HUES64 (cell line): Measurements from ENCODE around the gene SYNGR4.
A peak's percentile ranks its signal among the peaks of the same experiment; 100 is the strongest.
"Not testable (repeated sequence)": the region's sequence is repeated elsewhere in the genome, so short reads cannot be mapped to it uniquely, and the experiment has no call there.

ENCODE experiments used
- H3K27ac ChIP-seq: 2 replicates; pipeline ENCODE4 v1.7.0; 2013; ENCODE audit warnings: low read depth, low read length, inconsistent platforms
- H3K27me3 ChIP-seq: 2 replicates; pipeline ENCODE4 v1.6.1; 2013; ENCODE audit warnings: mild to moderate bottlenecking, low read length; ENCODE audit not compliant: insufficient read depth
- H3K36me3 ChIP-seq: 2 replicates; pipeline ENCODE4 v1.6.1; 2013; ENCODE audit warnings: mild to moderate bottlenecking, low read length; ENCODE audit not compliant: insufficient read depth
- H3K4me1 ChIP-seq: 2 replicates; pipeline ENCODE4 v1.6.1; 2013; ENCODE audit warnings: mild to moderate bottlenecking, low read length, moderate library complexity; ENCODE audit not compliant: insufficient read depth
- H3K4me3 ChIP-seq: 2 replicates; pipeline ENCODE4 v1.5.1; 2013; ENCODE audit warnings: mild to moderate bottlenecking, low read length, moderate library complexity
- H3K9ac ChIP-seq: 2 replicates; pipeline ENCODE4 v1.6.1; 2013; ENCODE audit warnings: mild to moderate bottlenecking, low read depth, low read length
- H3K9me3 ChIP-seq: 2 replicates; pipeline ENCODE4 v1.6.1; 2013; ENCODE audit warnings: low read depth, low read length; ENCODE audit not compliant: insufficient read depth
- WGBS: fragments of 150-250, 120-280 bp; methylation state at CpG from one replicate; pipeline ENCODE4 v1.1.7; 2013; ENCODE audit warnings: missing lambda C conversion rate; 5-methylcytosine and 5-hydroxymethylcytosine counted together

The SYNGR4 gene

DNA sequence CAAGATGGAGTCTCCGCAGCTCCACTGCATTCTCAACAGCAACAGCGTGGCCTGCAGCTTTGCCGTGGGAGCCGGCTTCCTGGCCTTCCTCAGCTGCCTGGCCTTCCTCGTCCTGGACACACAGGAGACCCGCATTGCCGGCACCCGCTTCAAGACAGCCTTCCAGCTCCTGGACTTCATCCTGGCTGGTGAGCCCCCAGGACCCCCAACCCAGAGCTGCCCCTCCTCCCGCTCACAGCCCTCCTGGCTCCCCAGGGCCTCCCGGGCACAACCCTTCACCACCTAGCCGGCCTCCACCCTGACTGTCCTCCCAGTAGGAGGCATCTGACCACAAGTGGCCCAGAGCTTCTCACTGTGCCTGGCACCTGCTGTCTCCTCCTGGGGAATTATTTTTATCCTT is 9.4 kb downstream of the SYNGR4 start:
- no peaks in the 10 kb centered on the region for H3K4me1 ChIP-seq

DNA sequence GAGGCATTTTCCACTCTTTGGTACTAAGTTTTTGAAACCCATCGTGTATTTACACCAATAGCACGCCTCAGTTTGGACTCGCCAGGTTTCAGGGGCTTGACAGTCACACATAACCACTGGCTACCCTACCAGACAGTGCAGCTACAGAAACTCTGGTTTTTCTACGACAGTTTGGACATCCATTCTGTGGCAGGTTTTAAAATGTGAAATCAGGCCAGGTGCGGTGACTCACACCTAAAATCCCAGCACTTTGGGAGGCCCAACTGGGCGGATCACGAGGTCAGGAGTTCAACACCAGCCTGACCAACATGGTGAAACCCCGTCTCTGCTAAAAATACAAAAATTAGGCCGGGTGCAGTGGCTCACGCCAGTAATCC is 14.0 kb downstream of the SYNGR4 start:
- H3K4me3 ChIP-seq = no peak overlapping the region
- peaks cover 19% of the 10 kb centered on the region for H3K36me3 ChIP-seq
- no peak overlapping the region for H3K27ac ChIP-seq
- H3K9me3 ChIP-seq = no peaks in the 10 kb centered on the region
- WGBS = 94% methylated on average over 10 of the region's 10 CpGs
- H3K27me3 ChIP-seq = no peaks in the 10 kb centered on the region
- H3K9ac ChIP-seq = no peak overlapping the region
- no peaks in the 10 kb centered on the region for H3K4me1 ChIP-seq

More for the DNA sequence above, 9.4 kb downstream of the SYNGR4 start:
- H3K36me3 ChIP-seq = no peaks in the 10 kb centered on the region
- H3K4me3 ChIP-seq = no peak overlapping the region
- H3K27me3 ChIP-seq = no peaks in the 10 kb centered on the region
- no peaks in the 10 kb centered on the region for H3K9me3 ChIP-seq
- no peak overlapping the region for H3K27ac ChIP-seq
- WGBS = 91% methylated on average over 11 of the region's 11 CpGs
- H3K9ac ChIP-seq = no peak overlapping the region

DNA sequence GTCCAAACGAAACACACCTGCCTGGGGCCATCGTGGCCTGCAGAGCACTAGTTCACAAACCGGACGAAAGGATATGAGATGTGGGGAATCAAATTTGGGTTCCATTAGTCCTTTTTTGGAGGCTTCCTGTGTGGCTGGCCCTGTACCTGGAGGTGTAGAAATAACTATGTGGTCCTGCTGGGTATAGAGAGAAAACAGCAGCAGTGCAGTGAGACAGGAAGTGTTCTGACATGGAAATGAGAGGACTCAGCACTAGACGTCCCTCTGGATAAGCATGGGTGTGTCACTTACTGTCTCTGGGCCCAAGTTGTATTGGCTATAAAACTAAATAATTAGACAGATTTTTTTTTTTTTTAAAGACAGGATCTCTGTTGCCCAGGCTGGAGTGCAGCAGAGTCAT is 14.9 kb downstream of the SYNGR4 start:
- H3K27ac ChIP-seq = no peak overlapping the region
- peaks cover 28% of the 10 kb centered on the region for H3K36me3 ChIP-seq
- H3K4me3 ChIP-seq = no peak overlapping the region
- no peak overlapping the region for H3K9ac ChIP-seq
- no peaks in the 10 kb centered on the region for H3K4me1 ChIP-seq
- WGBS = 92% methylated on average over 5 of the region's 5 CpGs
- H3K27me3 ChIP-seq = no peaks in the 10 kb centered on the region
- H3K9me3 ChIP-seq = no peaks in the 10 kb centered on the region

DNA sequence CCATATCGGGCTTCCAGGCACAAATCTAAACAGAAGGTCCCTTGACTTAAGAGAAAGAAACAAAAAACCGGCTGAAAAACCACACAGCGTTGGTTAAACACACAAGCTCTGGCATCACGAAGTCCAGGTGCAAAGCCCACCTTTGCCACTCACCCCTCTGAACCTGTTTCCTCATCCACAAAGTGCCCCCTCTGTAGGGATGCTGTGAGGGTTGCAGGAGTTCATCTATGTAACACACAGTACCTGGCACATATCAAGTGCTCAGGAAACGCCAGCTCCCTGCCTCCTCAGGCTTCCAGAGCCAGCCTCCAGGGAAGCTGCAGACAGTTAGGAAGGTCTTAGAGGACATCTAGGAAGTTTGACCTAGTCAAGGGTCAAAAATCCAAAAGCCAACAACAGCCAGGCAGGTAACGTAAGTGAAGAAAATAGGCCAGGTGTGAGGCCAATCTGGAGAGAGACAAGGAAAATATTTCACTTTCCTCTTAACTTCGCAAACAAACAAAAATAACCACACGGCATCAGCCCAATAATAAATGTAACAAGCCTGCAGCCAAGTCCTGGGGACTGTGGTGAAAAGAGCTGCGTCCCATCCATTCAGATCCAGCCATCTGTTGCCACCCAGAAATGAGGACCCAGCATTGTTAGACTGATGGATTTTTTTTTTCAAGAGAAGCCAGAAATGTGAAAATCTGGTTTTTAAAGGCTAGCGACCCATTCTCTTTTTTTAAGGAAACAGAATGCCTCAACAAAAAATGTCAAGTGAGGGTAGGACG is 17.2 kb downstream of the SYNGR4 start:
- Histone ChIP-seq H3K4me3 (no peak overlapping the region), H3K9me3 (no peaks in the 10 kb centered on the region), H3K36me3 (peaks cover 50% of the 10 kb centered on the region), H3K4me1 (no peaks in the 10 kb centered on the region), H3K9ac (no peak overlapping the region), H3K27me3 (no peaks in the 10 kb centered on the region), H3K27ac (no peak overlapping the region)
- WGBS = 92% methylated on average over 11 of the region's 11 CpGs

DNA sequence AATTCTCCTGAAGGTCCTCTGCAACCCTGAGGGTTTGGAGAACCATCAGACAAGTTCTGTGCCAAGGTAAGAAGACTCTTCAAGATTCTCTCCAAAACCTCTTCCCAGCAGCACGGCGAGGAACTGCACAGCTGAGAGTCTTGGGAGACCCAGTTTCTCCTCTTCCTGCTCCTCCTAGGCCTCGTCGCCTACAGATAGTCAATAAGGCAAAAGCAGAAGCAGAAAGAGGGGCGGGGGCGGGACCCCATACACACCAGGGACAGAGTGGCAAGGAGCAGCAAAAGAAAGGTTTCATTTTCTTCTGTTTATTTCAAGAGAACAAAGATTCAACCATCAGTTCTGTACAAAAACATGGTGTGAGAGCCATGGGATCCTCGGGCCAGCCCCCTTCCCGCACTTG is 18.1 kb downstream of the SYNGR4 start:
- H3K36me3 ChIP-seq = peaks cover 59% of the 10 kb centered on the region
- H3K27me3 ChIP-seq = no peaks in the 10 kb centered on the region
- no peak overlapping the region for H3K9ac ChIP-seq
- 99% methylated on average over 8 of the region's 8 CpGs for WGBS
- H3K27ac ChIP-seq = no peak overlapping the region
- no peaks in the 10 kb centered on the region for H3K4me1 ChIP-seq
- H3K4me3 ChIP-seq = no peak overlapping the region
- H3K9me3 ChIP-seq = no peaks in the 10 kb centered on the region

DNA sequence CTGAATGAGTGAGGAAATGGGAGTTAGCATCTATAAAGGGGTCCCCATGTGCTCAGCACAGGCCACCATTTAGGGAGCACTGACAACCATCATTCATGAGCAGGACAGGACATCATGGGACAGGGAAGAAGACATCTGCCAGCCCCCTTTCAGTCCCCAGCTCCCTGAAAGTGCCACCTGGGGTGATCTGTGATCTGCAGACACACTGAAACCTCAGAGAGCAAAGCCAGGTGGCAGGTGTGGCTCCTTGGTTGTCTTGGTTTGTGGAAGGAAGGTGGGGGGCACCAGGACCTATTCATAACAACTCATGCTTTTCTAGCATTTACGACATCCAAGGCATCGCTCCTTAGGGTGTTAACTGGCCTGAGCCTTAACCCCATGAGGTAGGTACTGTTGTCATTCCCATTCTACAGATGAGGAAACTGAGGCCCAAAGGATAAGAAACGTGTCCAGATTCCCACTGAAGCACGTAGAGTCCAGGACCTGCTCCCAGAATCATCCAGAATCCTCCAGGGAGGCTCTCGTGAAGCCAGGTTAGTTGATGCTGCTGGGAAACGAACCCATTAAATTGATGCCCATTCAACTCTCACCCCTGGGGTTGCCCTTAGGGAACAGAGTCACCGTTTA is 21.4 kb downstream of the SYNGR4 start:
- H3K4me1 ChIP-seq = no peaks in the 10 kb centered on the region; the same call in 1 of the 2 replicates
- H3K9me3 ChIP-seq = no peaks in the 10 kb centered on the region
- H3K27ac ChIP-seq = no peak overlapping the region
- no peak overlapping the region for H3K4me3 ChIP-seq
- WGBS = 93% methylated on average over 7 of the region's 7 CpGs
- H3K27me3 ChIP-seq = no peaks in the 10 kb centered on the region
- no peak overlapping the region for H3K9ac ChIP-seq
- H3K36me3 ChIP-seq = peaks cover 82% of the 10 kb centered on the region

DNA sequence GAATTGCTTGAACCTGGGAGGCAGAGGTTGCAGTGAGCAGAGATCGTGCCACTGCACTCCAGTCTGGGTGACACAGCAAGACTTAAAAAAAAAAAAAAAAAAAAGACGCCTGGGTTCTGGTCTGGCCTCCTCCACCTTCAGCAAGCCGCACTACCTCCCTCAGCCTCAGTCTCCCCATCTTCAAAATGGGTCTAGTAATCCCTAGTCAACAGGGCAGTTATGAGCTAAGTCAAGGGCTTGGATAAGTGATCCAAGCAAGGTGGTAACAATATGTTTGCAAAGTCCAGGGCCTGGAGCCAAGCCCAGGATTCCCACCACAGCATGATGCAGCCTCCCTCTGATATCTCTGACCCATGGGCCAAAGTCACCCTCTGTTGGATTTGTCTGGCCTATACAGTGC is 22.8 kb downstream of the SYNGR4 start:
- Histone ChIP-seq H3K27ac (no peak overlapping the region), H3K4me3 (no peak overlapping the region), H3K36me3 (peaks cover 73% of the 10 kb centered on the region), H3K4me1 (no peaks in the 10 kb centered on the region; the same call in 1 of the 2 replicates), H3K9ac (no peak overlapping the region), H3K9me3 (no peaks in the 10 kb centered on the region), H3K27me3 (no peaks in the 10 kb centered on the region)
- WGBS = 96% methylated on average over 2 of the region's 3 CpGs

DNA sequence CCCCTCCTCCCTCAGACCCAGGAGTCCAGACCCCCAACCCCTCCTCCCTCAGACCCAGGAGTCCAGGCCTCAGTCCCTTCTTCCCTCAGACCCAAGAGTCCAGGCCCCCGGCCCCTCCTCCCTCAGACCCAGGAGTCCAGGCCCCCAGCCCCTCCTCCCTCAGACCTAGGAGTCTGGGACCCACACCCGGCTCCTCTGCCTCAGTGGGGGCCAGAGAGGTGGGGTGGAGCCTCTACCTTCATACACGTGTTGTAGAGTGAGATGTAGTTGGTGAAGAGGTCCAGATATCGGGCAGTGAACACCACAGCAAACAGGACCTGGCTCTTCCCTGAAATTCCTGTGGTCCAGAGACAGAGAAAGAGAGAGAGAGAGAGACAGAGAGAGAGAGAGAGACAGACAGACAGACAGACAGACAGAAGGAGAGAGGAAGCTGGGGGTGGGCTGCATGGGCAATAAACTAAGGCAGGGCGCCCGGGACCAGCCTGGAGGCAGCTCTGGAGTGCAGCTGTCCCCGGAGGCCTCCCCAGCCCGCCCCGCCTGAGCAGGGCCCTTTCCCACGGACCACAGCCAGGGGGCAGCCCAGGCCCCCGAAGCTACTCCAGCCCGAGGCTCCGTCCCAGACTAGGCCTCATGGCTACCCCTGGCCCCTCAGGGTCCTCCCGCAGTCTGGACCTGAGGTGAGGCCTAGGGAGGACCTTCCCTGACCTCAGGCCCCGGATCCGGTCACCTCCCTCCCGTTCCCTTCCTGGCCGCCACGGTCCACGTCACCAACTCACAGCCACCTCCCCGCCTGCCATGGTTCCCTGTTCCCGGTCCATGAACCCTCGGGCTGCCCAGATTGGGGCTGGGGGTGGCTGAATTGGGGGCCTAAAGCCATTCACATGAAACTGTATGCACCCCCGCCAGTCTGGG is 26.3 kb downstream of the SYNGR4 start:
- H3K4me3 ChIP-seq = peak overlapping the region; percentile 90
- 7% methylated on average over 24 of the region's 24 CpGs for WGBS
- peaks cover 31% of the 10 kb centered on the region for H3K27me3 ChIP-seq
- peak overlapping the region; percentile 77 for H3K27ac ChIP-seq
- H3K4me1 ChIP-seq = peaks cover 3% of the 10 kb centered on the region; the same call in 1 of the 2 replicates
- H3K9ac ChIP-seq = peak overlapping the region; percentile 92
- no peaks in the 10 kb centered on the region for H3K9me3 ChIP-seq
- H3K36me3 ChIP-seq = peaks cover 40% of the 10 kb centered on the region

DNA sequence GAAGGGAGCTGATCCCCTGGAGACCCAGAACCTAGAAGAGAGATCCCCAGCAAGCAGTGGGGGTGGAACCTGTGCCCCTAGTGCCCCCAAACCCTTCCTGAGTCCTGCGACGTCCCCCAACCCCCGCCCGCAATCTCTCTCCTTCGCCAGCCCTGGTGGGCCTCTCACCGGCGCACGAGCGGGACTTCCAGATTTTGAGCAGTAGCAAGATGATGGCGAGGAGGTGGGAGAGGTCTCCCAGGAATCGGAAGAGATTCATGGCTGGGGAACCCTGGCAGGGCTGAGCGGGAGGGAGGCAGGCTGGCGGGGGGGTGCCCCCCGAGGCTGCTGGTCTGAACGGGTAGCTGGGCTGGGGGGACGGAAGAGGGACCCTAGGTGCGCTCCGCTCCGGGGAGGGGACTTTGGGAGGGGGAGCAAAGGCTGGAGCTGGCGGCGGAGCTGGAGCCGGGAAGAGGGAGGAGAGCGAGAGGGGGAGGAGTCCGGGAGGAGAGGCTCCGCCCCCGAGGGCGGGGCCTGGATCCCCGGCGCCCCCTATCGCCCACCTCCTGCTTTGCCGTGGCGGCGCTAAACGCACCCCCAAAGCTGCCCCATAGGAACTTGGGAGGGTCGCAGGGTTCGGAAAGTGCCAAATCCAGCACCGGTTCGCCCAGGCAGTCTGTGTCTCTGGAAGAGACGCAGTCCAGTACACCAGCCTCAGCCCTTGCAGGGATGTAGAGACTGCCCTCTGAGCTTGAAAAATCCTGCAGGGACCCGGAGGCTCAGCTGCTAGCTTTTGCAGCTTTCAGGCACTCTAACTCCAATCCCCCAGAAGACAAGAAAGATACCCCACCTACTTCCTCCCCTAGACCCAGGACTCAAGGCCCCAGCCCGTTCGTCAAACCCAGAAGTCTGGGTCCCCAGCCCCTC is 27.2 kb downstream of the SYNGR4 start, which contains the start of gene KDELR1:
Gene KDELR1 (minus strand): TSS at position 452 of the 906 bp plus-strand sequence. CDS start 193 bp downstream, at position 259.
- Histone ChIP-seq H3K9me3 (no peaks in the 10 kb centered on the region), H3K36me3 (peaks cover 32% of the 10 kb centered on the region), H3K27ac (peak within 1 kb of the TSS; percentile 77), H3K27me3 (peaks cover 40% of the 10 kb centered on the region), H3K4me3 (peak within 1 kb of the TSS; percentile 90), H3K4me1 (peaks cover 9% of the 10 kb centered on the region; the same call in 1 of the 2 replicates), H3K9ac (peak within 1 kb of the TSS; percentile 92)
- WGBS = 6% methylated on average over 42 of the region's 42 CpGs

DNA sequence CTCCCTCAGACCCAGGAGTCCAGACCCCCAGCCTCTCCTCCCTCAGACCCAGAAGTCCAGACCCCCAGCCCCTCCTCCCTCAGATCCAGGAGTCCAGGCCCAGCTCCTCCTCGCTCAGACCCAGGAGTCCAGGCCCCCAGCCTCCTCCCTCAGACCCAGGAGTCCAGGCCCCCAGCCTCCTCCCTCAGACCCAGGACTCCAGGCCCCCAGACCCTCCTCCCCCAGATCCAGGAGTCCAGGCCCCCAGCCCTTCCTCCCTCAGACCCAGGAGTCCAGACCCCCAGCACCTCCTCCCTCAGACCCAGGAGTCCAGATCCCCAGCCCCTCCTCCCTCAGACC is 27.8 kb downstream of the SYNGR4 start:
- Histone ChIP-seq H3K27me3 (peaks cover 46% of the 10 kb centered on the region), H3K36me3 (peaks cover 26% of the 10 kb centered on the region)
- not testable (repeated sequence) for H3K4me1 ChIP-seq, H3K27ac ChIP-seq, H3K9me3 ChIP-seq, H3K4me3 ChIP-seq, H3K9ac ChIP-seq
- 65% methylated on average over 1 of the region's 1 CpG for WGBS
